GM12878 (cell line): ENCODE data around the gene ACADS.

ENCODE experiments used
- EZH2 ChIP-seq: IDR thresholded peaks from 2 replicates; pipeline ENCODE4 v1.6.1; 2012; ENCODE audit warnings: low read depth, mild to moderate bottlenecking, control low read depth, inconsistent platforms, low read length, borderline replicate concordance; ENCODE audit not compliant: control insufficient read depth
- RBBP5 ChIP-seq: fragments of 200-600 bp; sonication (generic); conservative IDR thresholded peaks from 2 replicates; pipeline ENCODE4 v1.6.1; 2016
- ZBTB33 ChIP-seq: fragments of 450-650 bp; IDR thresholded peaks from 2 replicates; pipeline ENCODE4 v1.6.1; 2017; ENCODE audit warnings: mild to moderate bottlenecking
- TF ChIP-seq, protein P1 (sequence below): IDR thresholded peaks from 2 replicates; pipeline ENCODE4 v1.6.1; 2012; ENCODE audit warnings: low read depth, low read length, improper control_type of control experiment
- TF ChIP-seq, protein P2 (sequence below), 3 experiments: IDR thresholded peaks in 2 of 3; conservative IDR thresholded peaks in 1 of 3; 2 replicates each; pipeline ENCODE4 v1.5.1; 2011; ENCODE audit warnings: low read depth in 3 of 3, low read length in 3 of 3, mild to moderate bottlenecking in 3 of 3, control low read depth in 2 of 3, moderate library complexity in 2 of 3, inconsistent platforms in 1 of 3, mixed read lengths in 1 of 3; ENCODE audit not compliant: control insufficient read depth in 2 of 3, insufficient read depth in 1 of 3; ENCODE audit errors: extremely low read depth in 1 of 3

DNA sequence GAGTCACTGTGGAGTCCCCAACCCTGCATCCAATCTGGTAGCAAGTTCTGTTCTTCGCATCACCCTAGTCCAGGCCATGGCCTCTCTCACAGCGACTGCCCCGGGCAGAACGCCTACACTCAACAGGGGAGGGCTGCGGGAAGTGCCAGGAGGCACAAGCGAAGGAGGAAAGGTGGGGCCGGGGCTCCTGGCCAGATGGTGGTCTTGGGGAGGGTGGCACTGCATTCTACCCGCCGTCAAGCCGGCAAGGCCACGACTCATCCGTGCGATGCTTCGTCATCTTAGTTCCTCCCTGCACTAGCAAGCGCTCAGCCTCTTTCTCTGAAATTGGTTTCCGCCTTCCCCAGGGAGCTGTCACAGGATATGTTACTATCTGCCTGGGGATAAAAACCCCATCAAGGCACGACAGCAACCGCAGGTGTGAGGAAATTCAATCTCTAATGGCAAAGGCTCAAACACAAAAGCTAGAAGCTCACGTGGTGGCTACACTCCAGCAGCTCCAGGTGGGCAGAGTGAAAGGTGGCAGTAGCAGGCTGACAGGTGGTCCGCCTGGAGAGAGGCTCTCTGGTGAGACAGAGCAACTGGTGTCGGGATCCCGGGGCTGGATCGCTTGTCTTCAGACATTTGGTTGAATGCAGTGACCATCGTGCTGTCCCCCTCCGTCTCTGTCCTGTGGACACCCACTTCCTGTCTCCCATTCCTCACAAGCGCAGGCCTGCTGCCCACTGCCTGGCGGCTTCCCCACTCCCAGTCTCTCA is 34.1 kb downstream of the ACADS start:
- TF ChIP-seq EZH2: no peak
- no peak for TF ChIP-seq RBBP5
- TF ChIP-seq, protein P1, sequence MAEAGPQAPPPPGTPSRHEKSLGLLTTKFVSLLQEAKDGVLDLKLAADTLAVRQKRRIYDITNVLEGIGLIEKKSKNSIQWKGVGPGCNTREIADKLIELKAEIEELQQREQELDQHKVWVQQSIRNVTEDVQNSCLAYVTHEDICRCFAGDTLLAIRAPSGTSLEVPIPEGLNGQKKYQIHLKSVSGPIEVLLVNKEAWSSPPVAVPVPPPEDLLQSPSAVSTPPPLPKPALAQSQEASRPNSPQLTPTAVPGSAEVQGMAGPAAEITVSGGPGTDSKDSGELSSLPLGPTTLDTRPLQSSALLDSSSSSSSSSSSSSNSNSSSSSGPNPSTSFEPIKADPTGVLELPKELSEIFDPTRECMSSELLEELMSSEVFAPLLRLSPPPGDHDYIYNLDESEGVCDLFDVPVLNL: no peak
- TF ChIP-seq, protein P2, sequence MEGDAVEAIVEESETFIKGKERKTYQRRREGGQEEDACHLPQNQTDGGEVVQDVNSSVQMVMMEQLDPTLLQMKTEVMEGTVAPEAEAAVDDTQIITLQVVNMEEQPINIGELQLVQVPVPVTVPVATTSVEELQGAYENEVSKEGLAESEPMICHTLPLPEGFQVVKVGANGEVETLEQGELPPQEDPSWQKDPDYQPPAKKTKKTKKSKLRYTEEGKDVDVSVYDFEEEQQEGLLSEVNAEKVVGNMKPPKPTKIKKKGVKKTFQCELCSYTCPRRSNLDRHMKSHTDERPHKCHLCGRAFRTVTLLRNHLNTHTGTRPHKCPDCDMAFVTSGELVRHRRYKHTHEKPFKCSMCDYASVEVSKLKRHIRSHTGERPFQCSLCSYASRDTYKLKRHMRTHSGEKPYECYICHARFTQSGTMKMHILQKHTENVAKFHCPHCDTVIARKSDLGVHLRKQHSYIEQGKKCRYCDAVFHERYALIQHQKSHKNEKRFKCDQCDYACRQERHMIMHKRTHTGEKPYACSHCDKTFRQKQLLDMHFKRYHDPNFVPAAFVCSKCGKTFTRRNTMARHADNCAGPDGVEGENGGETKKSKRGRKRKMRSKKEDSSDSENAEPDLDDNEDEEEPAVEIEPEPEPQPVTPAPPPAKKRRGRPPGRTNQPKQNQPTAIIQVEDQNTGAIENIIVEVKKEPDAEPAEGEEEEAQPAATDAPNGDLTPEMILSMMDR (IDR thresholded peaks at IDR 0.05 in 2 of 3, conservative IDR thresholded peaks at IDR 0.05 in 1 of 3; ENCODE audit: control insufficient read depth in 2 of 3, extremely low read depth in 1 of 3, insufficient read depth in 1 of 3, low read depth in 3 of 3, low read length in 3 of 3): no peak
- no peak for TF ChIP-seq ZBTB33
